A549 (cell line): ENCODE measurements around the gene ZNF32. TPM values are rescaled to one million over a fixed set of nuclear protein-coding genes. Genes with fewer than 3 reads are reported as not detected.

Experiments
- ATAC-seq, 2 experiments: fragments of 200-7000 bp in 1 of 2; fragments of >200 bp in 1 of 2; cut with Nextera tagmentation in 1 of 2; cut with Tn5 transposase in 1 of 2; 3 replicates each; pipeline versions ENCODE4 v1.8.0 to v1.9.1; 2018 to 2020; ENCODE audit warnings: mild to moderate bottlenecking in 1 of 2, moderate library complexity in 1 of 2
- CTCF ChIA-PET: fragments of 300-600 bp; sonication (Branson Sonifier 250); formaldehyde crosslinking; extraction: SDS; loops from one replicate; lab custom pipeline; 2021; ENCODE audit warnings: antibody characterized with exemption, inconsistent platforms; lab: Yijun Ruan, JAX
- POLR2A ChIA-PET: fragments of 350-600 bp; formaldehyde crosslinking; extraction: SDS; loops from one replicate; lab custom pipeline; 2021; ENCODE audit warnings: antibody characterized with exemption, inconsistent platforms; lab: Yijun Ruan, JAX
- DNase-seq, 2 experiments: peaks; one replicate each; pipeline versions ENCODE4 v3.0.0 to v3.0.0-alpha.2; 2011 to 2016; ENCODE audit warnings: low read depth in 1 of 2, low spot score in 1 of 2
- FAIRE-seq: peaks from 2 replicates; lab custom pipeline; 2011; peaks lifted over from hg19 to GRCh38; lab: Jason Lieb, UNC
- H3K27ac ChIP-seq, 2 experiments: fragments of >200 bp; sonication (Bioruptor Twin); formaldehyde crosslinking; 3 replicates each; pipeline ENCODE4 v1.5.1; 2016 to 2017
- H3K4me1 ChIP-seq: fragments of >200 bp; sonication (Bioruptor Twin); formaldehyde crosslinking; 3 replicates; pipeline ENCODE4 v1.6.1; 2016
- H3K4me2 ChIP-seq: fragments of >200 bp; sonication (Bioruptor Twin); formaldehyde crosslinking; 3 replicates; pipeline ENCODE4 v1.6.1; 2016
- H3K4me3 ChIP-seq: fragments of >200 bp; sonication (Bioruptor Twin); formaldehyde crosslinking; 3 replicates; pipeline ENCODE4 v1.5.1; 2016
- H3K9me3 ChIP-seq: fragments of >200 bp; sonication (Bioruptor Twin); formaldehyde crosslinking; 3 replicates; pipeline ENCODE4 v1.6.1; 2016
- CBX2 ChIP-seq: fragments of 200-600 bp; sonication (generic); IDR thresholded peaks from 2 replicates; pipeline ENCODE4 v1.6.1; 2016; ENCODE audit warnings: low read depth, mild to moderate bottlenecking, borderline replicate concordance
- CBX8 ChIP-seq: fragments of 200-600 bp; sonication (generic); IDR thresholded peaks from 2 replicates; pipeline ENCODE4 v1.6.1; 2016
- CHD2 ChIP-seq: fragments of 150-350 bp; IDR thresholded peaks from 2 replicates; pipeline ENCODE4 v1.6.1; 2014; ENCODE audit warnings: low read length; ENCODE audit not compliant: partially characterized antibody
- FOSL2 ChIP-seq, 2 experiments: fragments of 450-650 bp in 1 of 2; fragments of >200 bp in 1 of 2; sonication (Bioruptor Twin) in 1 of 2; formaldehyde crosslinking; IDR thresholded peaks; 2 replicates each; pipeline versions ENCODE4 v1.5.0 to v1.6.1; 2016 to 2020; ENCODE audit warnings: mild to moderate bottlenecking in 1 of 2, moderate library complexity in 1 of 2
- JUNB ChIP-seq: fragments of >200 bp; sonication (Bioruptor Twin); formaldehyde crosslinking; IDR thresholded peaks from 2 replicates; pipeline ENCODE4 v1.6.1; 2016
- MAX ChIP-seq: IDR thresholded peaks from 2 replicates; pipeline ENCODE4 v1.6.1; 2012
- MAZ ChIP-seq: fragments of 150-350 bp; IDR thresholded peaks from 2 replicates; pipeline ENCODE4 v1.6.1; 2014; ENCODE audit warnings: antibody characterized with exemption, low read depth, low read length, borderline replicate concordance
- POLR2A ChIP-seq: IDR thresholded peaks from 2 replicates; pipeline ENCODE4 v1.6.1; 2012; ENCODE audit warnings: mild to moderate bottlenecking, low read length
- POLR2AphosphoS2 ChIP-seq: conservative IDR thresholded peaks from 2 replicates; pipeline ENCODE4 v1.6.1; 2012; ENCODE audit warnings: low read length, improper control_type of control experiment, inconsistent platforms
- RCOR1 ChIP-seq: fragments of 150-350 bp; IDR thresholded peaks from 2 replicates; pipeline ENCODE4 v1.6.1; 2014; ENCODE audit warnings: antibody characterized with exemption, low read length, low read depth
- TP53 ChIP-seq: fragments of 250-450 bp; sonication (Bioruptor Pico); IDR thresholded peaks from 2 replicates; pipeline ENCODE4 v1.5.0; 2021; ENCODE audit warnings: mild to moderate bottlenecking, moderate library complexity
- ZSCAN20 ChIP-seq: fragments of 250-450 bp; sonication (Bioruptor Pico); IDR thresholded peaks from 2 replicates; pipeline ENCODE4 v1.8.0; 2022; ENCODE audit warnings: mild to moderate bottlenecking, moderate library complexity
- WGBS: methylation state at CpG from one replicate; pipeline ENCODE4 v1.1.6; 2017; ENCODE audit errors: missing lambda C conversion rate; 5-methylcytosine and 5-hydroxymethylcytosine counted together
- polyA plus RNA-seq, 4 experiments: library from polyadenylated mRNA; depleted of rRNA in 3 of 4; stranded (reverse); fragments of >200 nt; fragmentation: RNase III in 1 of 4; extraction: RNeasy Plus Mini Kit Qiagen cat#74134 plus additional on column Dnase treatment in 1 of 4; gene quantifications; 2 replicates in 3 of 4; 3 replicates in 1 of 4; pipeline ENCODE4 v1.2.3, GENCODE V29; 2011 to 2017
- TF ChIP-seq, protein P1 (sequence below): fragments of 450-650 bp; IDR thresholded peaks from 2 replicates; pipeline ENCODE4 v1.6.1; 2014; ENCODE audit warnings: antibody characterized with exemption
- TF ChIP-seq, protein P2 (sequence below): fragments of >200 bp; sonication (Bioruptor Twin); formaldehyde crosslinking; IDR thresholded peaks from 3 replicates; pipeline ENCODE4 v1.6.1; 2016
- TF ChIP-seq, protein P3 (sequence below): fragments of 200-600 bp; sonication (generic); IDR thresholded peaks from 2 replicates; pipeline ENCODE4 v1.6.1; 2016; ENCODE audit warnings: antibody characterized with exemption, mild to moderate bottlenecking, moderate library complexity

The ZNF32 gene
- polyA plus RNA-seq, 2 of the 4 experiments (the other 2 are of a cell fraction) = 21.4 to 38.2 TPM

DNA sequence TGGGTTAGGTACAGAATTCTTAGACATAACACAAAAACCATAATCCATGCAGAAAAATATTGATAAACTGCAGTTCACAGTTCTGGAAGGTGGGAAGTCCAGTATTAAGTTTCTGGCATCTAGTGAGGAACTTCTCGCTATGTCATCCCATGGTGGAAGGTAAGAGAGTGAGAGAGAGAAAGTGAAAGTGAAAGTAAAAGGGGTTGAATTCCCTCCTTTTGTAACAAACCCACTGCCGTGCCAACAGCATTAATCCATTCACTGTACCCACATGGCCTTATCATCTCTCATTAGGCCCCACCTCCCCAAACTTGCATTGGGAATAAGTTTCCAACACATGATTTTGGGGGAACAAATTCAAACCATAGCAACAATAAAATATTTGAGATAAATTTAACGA is 25.3 kb downstream of the ZNF32 start:
- ATAC-seq = no peak
- CTCF ChIA-PET = no interaction called here
- DNase-seq = no peak

GRCh38 chr10:43622038-43622437 is 26.6 kb downstream of the ZNF32 start:
- peak; percentile 39 for FAIRE-seq
- ChIA-PET POLR2A (no interaction called here), CTCF (no interaction called here)
- no peak overlapping the region for H3K4me3 ChIP-seq
- H3K27ac ChIP-seq = no peak overlapping the region
- no peaks in the 10 kb centered on the region for H3K4me1 ChIP-seq
- H3K4me2 ChIP-seq = no peak overlapping the region
- 24% methylated on average over 2 of the region's 2 CpGs for WGBS
- no peak for ATAC-seq
- DNase-seq = no peak
- H3K9me3 ChIP-seq = peaks cover 66% of the 10 kb centered on the region
- TF ChIP-seq CHD2 (no peak), TP53 (no peak)
- TF ChIP-seq, protein P1, sequence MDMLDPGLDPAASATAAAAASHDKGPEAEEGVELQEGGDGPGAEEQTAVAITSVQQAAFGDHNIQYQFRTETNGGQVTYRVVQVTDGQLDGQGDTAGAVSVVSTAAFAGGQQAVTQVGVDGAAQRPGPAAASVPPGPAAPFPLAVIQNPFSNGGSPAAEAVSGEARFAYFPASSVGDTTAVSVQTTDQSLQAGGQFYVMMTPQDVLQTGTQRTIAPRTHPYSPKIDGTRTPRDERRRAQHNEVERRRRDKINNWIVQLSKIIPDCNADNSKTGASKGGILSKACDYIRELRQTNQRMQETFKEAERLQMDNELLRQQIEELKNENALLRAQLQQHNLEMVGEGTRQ = no peak

More for the DNA sequence above, 25.3 kb downstream of the ZNF32 start:
- H3K4me1 ChIP-seq = no peaks in the 10 kb centered on the region
- WGBS = 25% methylated on average over 3 of the region's 3 CpGs
- TF ChIP-seq RCOR1 (no peak), JUNB (no peak), CBX2 (no peak)
- POLR2A ChIA-PET = no interaction called here
- peaks cover 57% of the 10 kb centered on the region for H3K9me3 ChIP-seq
- FAIRE-seq = no peak
- H3K4me3 ChIP-seq = peak overlapping the region; percentile 29; the same call in 1 of the 3 replicates
- peak overlapping the region; percentile 34; the same call in 1 of the 3 replicates for H3K4me2 ChIP-seq
- H3K27ac ChIP-seq = no peak overlapping the region

- ChIA-PET CTCF (interaction anchor here (0.7 kb wide), 1 partner anchor 12 kb away, joined by 3 read pairs; no protein-coding TSS in a partner anchor), POLR2A (no interaction called here)
- H3K4me1 ChIP-seq = no peaks in the 10 kb centered on the region
- no peak overlapping the region for H3K4me3 ChIP-seq
- FAIRE-seq (no peak), ATAC-seq (no peak), DNase-seq (no peak)
- 84% methylated on average over 2 of the region's 2 CpGs for WGBS
- H3K27ac ChIP-seq = no peak overlapping the region
- TF ChIP-seq POLR2A (no peak), JUNB (no peak), POLR2AphosphoS2 (no peak), MAX (no peak), FOSL2 (IDR thresholded peaks at IDR 0.05) (no peak), FOSL2 (CRISPR knock-in tag; IDR thresholded peaks at IDR 0.05) (no peak), RCOR1 (no peak), ZSCAN20 (CRISPR knock-in tag) (no peak), CBX8 (no peak), MAZ (no peak)
- TF ChIP-seq, protein P2, sequence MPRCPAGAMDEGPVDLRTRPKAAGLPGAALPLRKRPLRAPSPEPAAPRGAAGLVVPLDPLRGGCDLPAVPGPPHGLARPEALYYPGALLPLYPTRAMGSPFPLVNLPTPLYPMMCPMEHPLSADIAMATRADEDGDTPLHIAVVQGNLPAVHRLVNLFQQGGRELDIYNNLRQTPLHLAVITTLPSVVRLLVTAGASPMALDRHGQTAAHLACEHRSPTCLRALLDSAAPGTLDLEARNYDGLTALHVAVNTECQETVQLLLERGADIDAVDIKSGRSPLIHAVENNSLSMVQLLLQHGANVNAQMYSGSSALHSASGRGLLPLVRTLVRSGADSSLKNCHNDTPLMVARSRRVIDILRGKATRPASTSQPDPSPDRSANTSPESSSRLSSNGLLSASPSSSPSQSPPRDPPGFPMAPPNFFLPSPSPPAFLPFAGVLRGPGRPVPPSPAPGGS = no peak
- TF ChIP-seq, protein P3, sequence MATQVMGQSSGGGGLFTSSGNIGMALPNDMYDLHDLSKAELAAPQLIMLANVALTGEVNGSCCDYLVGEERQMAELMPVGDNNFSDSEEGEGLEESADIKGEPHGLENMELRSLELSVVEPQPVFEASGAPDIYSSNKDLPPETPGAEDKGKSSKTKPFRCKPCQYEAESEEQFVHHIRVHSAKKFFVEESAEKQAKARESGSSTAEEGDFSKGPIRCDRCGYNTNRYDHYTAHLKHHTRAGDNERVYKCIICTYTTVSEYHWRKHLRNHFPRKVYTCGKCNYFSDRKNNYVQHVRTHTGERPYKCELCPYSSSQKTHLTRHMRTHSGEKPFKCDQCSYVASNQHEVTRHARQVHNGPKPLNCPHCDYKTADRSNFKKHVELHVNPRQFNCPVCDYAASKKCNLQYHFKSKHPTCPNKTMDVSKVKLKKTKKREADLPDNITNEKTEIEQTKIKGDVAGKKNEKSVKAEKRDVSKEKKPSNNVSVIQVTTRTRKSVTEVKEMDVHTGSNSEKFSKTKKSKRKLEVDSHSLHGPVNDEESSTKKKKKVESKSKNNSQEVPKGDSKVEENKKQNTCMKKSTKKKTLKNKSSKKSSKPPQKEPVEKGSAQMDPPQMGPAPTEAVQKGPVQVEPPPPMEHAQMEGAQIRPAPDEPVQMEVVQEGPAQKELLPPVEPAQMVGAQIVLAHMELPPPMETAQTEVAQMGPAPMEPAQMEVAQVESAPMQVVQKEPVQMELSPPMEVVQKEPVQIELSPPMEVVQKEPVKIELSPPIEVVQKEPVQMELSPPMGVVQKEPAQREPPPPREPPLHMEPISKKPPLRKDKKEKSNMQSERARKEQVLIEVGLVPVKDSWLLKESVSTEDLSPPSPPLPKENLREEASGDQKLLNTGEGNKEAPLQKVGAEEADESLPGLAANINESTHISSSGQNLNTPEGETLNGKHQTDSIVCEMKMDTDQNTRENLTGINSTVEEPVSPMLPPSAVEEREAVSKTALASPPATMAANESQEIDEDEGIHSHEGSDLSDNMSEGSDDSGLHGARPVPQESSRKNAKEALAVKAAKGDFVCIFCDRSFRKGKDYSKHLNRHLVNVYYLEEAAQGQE = no peak
- peaks cover 80% of the 10 kb centered on the region for H3K9me3 ChIP-seq
- H3K4me2 ChIP-seq = no peak overlapping the region
These were observed 29.3 kb downstream of the ZNF32 start for GRCh38 chr10:43619368-43619767.
